ENCODE data around the gene DDX39B.

The DDX39B gene

GRCh38 chr6:31579546-31580437 lies 38.0 kb upstream of the DDX39B start:
- TF ChIP-seq EP300 (IDR thresholded peaks at IDR 0.05; ENCODE audit: borderline replicate concordance) (no peak), REST (IDR thresholded peaks at IDR 0.05; ENCODE audit: low read depth) (no peak), FOXM1 (IDR thresholded peaks at IDR 0.05; ENCODE audit: borderline replicate concordance, low read depth) (no peak), RAD21 (IDR thresholded peaks at IDR 0.05; ENCODE audit: low read depth) (no peak), TCF12 (IDR thresholded peaks at IDR 0.05; ENCODE audit: low read depth) (no peak), NFIC (IDR thresholded peaks at IDR 0.05) (no peak)

GRCh38 chr6:31579119-31579505 lies 37.3 kb upstream of the DDX39B start:
- TF ChIP-seq ZBTB7A (IDR thresholded peaks at IDR 0.05; ENCODE audit: low read depth) (no peak), TAF1 (IDR thresholded peaks at IDR 0.05; ENCODE audit: low read depth) (no peak), EP300 (IDR thresholded peaks at IDR 0.05; ENCODE audit: borderline replicate concordance) (no peak), REST (IDR thresholded peaks at IDR 0.05; ENCODE audit: low read depth) (no peak), RAD21 (IDR thresholded peaks at IDR 0.05; ENCODE audit: low read depth) (no peak), FOXM1 (IDR thresholded peaks at IDR 0.05; ENCODE audit: borderline replicate concordance, low read depth) (no peak), YY1 (IDR thresholded peaks at IDR 0.05; ENCODE audit: low read depth) (no peak), EGR1 (IDR thresholded peaks at IDR 0.05) (no peak), USF1 (IDR thresholded peaks at IDR 0.05) (no peak), NFIC (IDR thresholded peaks at IDR 0.05) (no peak), CEBPB (IDR thresholded peaks at IDR 0.05) (no peak), TCF12 (IDR thresholded peaks at IDR 0.05; ENCODE audit: low read depth) (no peak), CREB1 (IDR thresholded peaks at IDR 0.05; ENCODE audit: low read depth) (no peak), MAX (IDR thresholded peaks at IDR 0.05) (no peak), TEAD4 (IDR thresholded peaks at IDR 0.05) (no peak)

- TF ChIP-seq CEBPB (IDR thresholded peaks at IDR 0.05) (no peak), TCF12 (IDR thresholded peaks at IDR 0.05; ENCODE audit: low read depth) (no peak), MAX (IDR thresholded peaks at IDR 0.05) (no peak), RAD21 (IDR thresholded peaks at IDR 0.05; ENCODE audit: low read depth) (no peak), ZBTB7A (IDR thresholded peaks at IDR 0.05; ENCODE audit: low read depth) (no peak), FOXM1 (IDR thresholded peaks at IDR 0.05; ENCODE audit: borderline replicate concordance, low read depth) (no peak), CREB1 (IDR thresholded peaks at IDR 0.05; ENCODE audit: low read depth) (no peak), TAF1 (IDR thresholded peaks at IDR 0.05; ENCODE audit: low read depth) (no peak), EGR1 (IDR thresholded peaks at IDR 0.05) (no peak)
Measured at GRCh38 chr6:31578184-31579118, 36.6 kb upstream of the DDX39B start.

GRCh38 chr6:31577579-31577966 lies 35.8 kb upstream of the DDX39B start:
- no peak for TF ChIP-seq NFIC (IDR thresholded peaks at IDR 0.05)
- TF ChIP-seq REST (IDR thresholded peaks at IDR 0.05; ENCODE audit: low read depth): no peak
- TF ChIP-seq EP300 (IDR thresholded peaks at IDR 0.05; ENCODE audit: borderline replicate concordance): no peak
- TF ChIP-seq YY1 (IDR thresholded peaks at IDR 0.05; ENCODE audit: low read depth): no peak
- no peak for TF ChIP-seq TCF12 (IDR thresholded peaks at IDR 0.05; ENCODE audit: low read depth)
- TF ChIP-seq TEAD4 (IDR thresholded peaks at IDR 0.05): no peak
- no peak for TF ChIP-seq CEBPB (IDR thresholded peaks at IDR 0.05)
- TF ChIP-seq FOXM1 (IDR thresholded peaks at IDR 0.05; ENCODE audit: borderline replicate concordance, low read depth): no peak
- no peak for TF ChIP-seq EGR1 (IDR thresholded peaks at IDR 0.05)
- TF ChIP-seq USF1 (IDR thresholded peaks at IDR 0.05): no peak
- no peak for TF ChIP-seq TAF1 (IDR thresholded peaks at IDR 0.05; ENCODE audit: low read depth)
- TF ChIP-seq MAX (IDR thresholded peaks at IDR 0.05): no peak
